Mucosa of rectum (tissue), 2 donors: ENCODE results near the gene UBE2J1.

ENCODE experiments used
- H3K27ac ChIP-seq, 2 donors: one replicate each; pipeline ENCODE4 v1.7.0; 2013; ENCODE audit warnings: inconsistent platforms in 2 of 2, low read depth in 2 of 2, low read length in 2 of 2
- H3K27me3 ChIP-seq, 2 donors: one replicate each; pipeline ENCODE4 v1.7.0; 2013; ENCODE audit warnings: low read length in 2 of 2; ENCODE audit not compliant: control insufficient read depth in 2 of 2, insufficient read depth in 2 of 2
- H3K36me3 ChIP-seq, 2 donors: one replicate each; pipeline ENCODE4 v1.7.0; 2013; ENCODE audit warnings: low read length in 2 of 2; ENCODE audit not compliant: control insufficient read depth in 2 of 2, insufficient read depth in 2 of 2
- H3K4me1 ChIP-seq, 2 donors: one replicate each; pipeline ENCODE4 v1.7.0; 2013; ENCODE audit warnings: low read length in 2 of 2, mild to moderate bottlenecking in 1 of 2; ENCODE audit not compliant: control insufficient read depth in 2 of 2, insufficient read depth in 2 of 2
- H3K4me3 ChIP-seq, 2 donors: one replicate each; pipeline ENCODE4 v1.7.0; 2013; ENCODE audit warnings: low read length in 2 of 2
- H3K9ac ChIP-seq, 2 donors: one replicate each; pipeline ENCODE4 v1.7.0; 2013; ENCODE audit warnings: low read length in 2 of 2, low read depth in 1 of 2, mild to moderate bottlenecking in 1 of 2
- H3K9me3 ChIP-seq, 2 donors: one replicate each; pipeline ENCODE4 v1.7.0; 2013; ENCODE audit warnings: low read length in 2 of 2; ENCODE audit not compliant: control insufficient read depth in 2 of 2
- donor health status: healthy.
- donor health status: Normal muscosa, but diverticular disease.

The UBE2J1 gene

GRCh38 chr6:89368107-89368506 is 15.6 kb upstream of the UBE2J1 start:
- no peaks in the 10 kb centered on the region for H3K9me3 ChIP-seq
- no peaks in the 10 kb centered on the region for H3K27me3 ChIP-seq
- no peak overlapping the region for H3K27ac ChIP-seq
- no peak overlapping the region for H3K9ac ChIP-seq
- no peak overlapping the region for H3K4me3 ChIP-seq
- no peaks in the 10 kb centered on the region for H3K4me1 ChIP-seq
- H3K36me3 ChIP-seq = no peaks in the 10 kb centered on the region

- Histone ChIP-seq H3K4me1 (no peaks in the 10 kb centered on the region), H3K36me3 (no peaks in the 10 kb centered on the region), H3K27me3 (no peaks in the 10 kb centered on the region), H3K27ac (no peak overlapping the region), H3K4me3 (no peak overlapping the region), H3K9me3 (no peaks in the 10 kb centered on the region), H3K9ac (no peak overlapping the region)
Observed at GRCh38 chr6:89364586-89364985, 12.1 kb upstream of the UBE2J1 start.

GRCh38 chr6:89361171-89361570 is 8.6 kb upstream of the UBE2J1 start:
- no peak overlapping the region for H3K9ac ChIP-seq
- no peak overlapping the region for H3K27ac ChIP-seq
- H3K9me3 ChIP-seq = no peaks in the 10 kb centered on the region
- no peaks in the 10 kb centered on the region for H3K4me1 ChIP-seq
- H3K27me3 ChIP-seq = no peaks in the 10 kb centered on the region
- no peaks in the 10 kb centered on the region for H3K36me3 ChIP-seq
- H3K4me3 ChIP-seq = no peak overlapping the region

- no peaks in the 10 kb centered on the region for H3K36me3 ChIP-seq
- H3K27me3 ChIP-seq = no peaks in the 10 kb centered on the region
- H3K27ac ChIP-seq = no peak overlapping the region
- no peaks in the 10 kb centered on the region for H3K9me3 ChIP-seq
- H3K4me1 ChIP-seq = no peaks in the 10 kb centered on the region
- no peak overlapping the region for H3K9ac ChIP-seq
- no peak overlapping the region for H3K4me3 ChIP-seq
Observed at GRCh38 chr6:89360415-89360999, 8.0 kb upstream of the UBE2J1 start.

- no peaks in the 10 kb centered on the region for H3K27me3 ChIP-seq
- H3K4me3 ChIP-seq = no peak overlapping the region
- H3K9me3 ChIP-seq = no peaks in the 10 kb centered on the region
- no peak overlapping the region for H3K9ac ChIP-seq
- no peaks in the 10 kb centered on the region for H3K4me1 ChIP-seq
- H3K27ac ChIP-seq = no peak overlapping the region
- H3K36me3 ChIP-seq = no peaks in the 10 kb centered on the region
Observed at GRCh38 chr6:89359561-89359960, 7.0 kb upstream of the UBE2J1 start.

GRCh38 chr6:89357390-89357789 is 4.9 kb upstream of the UBE2J1 start:
- Histone ChIP-seq H3K9ac (peak overlapping the region in 1 of 2 donors; percentile 47), H3K9me3 (no peaks in the 10 kb centered on the region), H3K27me3 (no peaks in the 10 kb centered on the region), H3K27ac (peak overlapping the region; percentile 53 to 61), H3K4me3 (peak overlapping the region in 1 of 2 donors; percentile 27), H3K36me3 (no peaks in the 10 kb centered on the region), H3K4me1 (peaks cover 0 to 5% of the 10 kb centered on the region in 2 donors)

- no peak overlapping the region for H3K27ac ChIP-seq
- H3K4me1 ChIP-seq = peaks cover 0 to 5% of the 10 kb centered on the region in 2 donors
- H3K36me3 ChIP-seq = no peaks in the 10 kb centered on the region
- H3K4me3 ChIP-seq = no peak overlapping the region
- no peaks in the 10 kb centered on the region for H3K27me3 ChIP-seq
- no peaks in the 10 kb centered on the region for H3K9me3 ChIP-seq
- no peak overlapping the region for H3K9ac ChIP-seq
Observed at GRCh38 chr6:89356642-89357170, 4.2 kb upstream of the UBE2J1 start.

- Histone ChIP-seq H3K9me3 (no peaks in the 10 kb centered on the region), H3K4me1 (peaks cover 8 to 12% of the 10 kb centered on the region in 2 donors), H3K4me3 (no peak overlapping the region), H3K9ac (no peak overlapping the region), H3K27ac (no peak overlapping the region), H3K36me3 (no peaks in the 10 kb centered on the region), H3K27me3 (no peaks in the 10 kb centered on the region)
Observed at GRCh38 chr6:89355511-89356194, 3.1 kb upstream of the UBE2J1 start.

GRCh38 chr6:89353702-89354392 is 1.3 kb upstream of the UBE2J1 start:
- Histone ChIP-seq H3K9ac (peak overlapping the region; percentile 27 to 96), H3K27me3 (no peaks in the 10 kb centered on the region), H3K4me3 (peak overlapping the region; percentile 97 to 99), H3K36me3 (no peaks in the 10 kb centered on the region), H3K4me1 (peaks cover 17 to 18% of the 10 kb centered on the region in 2 donors), H3K27ac (peak overlapping the region; percentile 99), H3K9me3 (no peaks in the 10 kb centered on the region)

- no peaks in the 10 kb centered on the region for H3K9me3 ChIP-seq
- peak overlapping the region; percentile 96 to 98 for H3K9ac ChIP-seq
- peak overlapping the region; percentile 99 for H3K27ac ChIP-seq
- no peaks in the 10 kb centered on the region for H3K27me3 ChIP-seq
- H3K4me3 ChIP-seq = peak overlapping the region; percentile 97 to 99
- H3K4me1 ChIP-seq = peaks cover 17 to 18% of the 10 kb centered on the region in 2 donors
- no peaks in the 10 kb centered on the region for H3K36me3 ChIP-seq
Observed at GRCh38 chr6:89353118-89353556, 615 bp upstream of the UBE2J1 start.
